ENCODE data around the gene TSFM.
A peak's percentile ranks its signal among the peaks of the same experiment; 100 is the strongest.

Gene TSFM

DNA sequence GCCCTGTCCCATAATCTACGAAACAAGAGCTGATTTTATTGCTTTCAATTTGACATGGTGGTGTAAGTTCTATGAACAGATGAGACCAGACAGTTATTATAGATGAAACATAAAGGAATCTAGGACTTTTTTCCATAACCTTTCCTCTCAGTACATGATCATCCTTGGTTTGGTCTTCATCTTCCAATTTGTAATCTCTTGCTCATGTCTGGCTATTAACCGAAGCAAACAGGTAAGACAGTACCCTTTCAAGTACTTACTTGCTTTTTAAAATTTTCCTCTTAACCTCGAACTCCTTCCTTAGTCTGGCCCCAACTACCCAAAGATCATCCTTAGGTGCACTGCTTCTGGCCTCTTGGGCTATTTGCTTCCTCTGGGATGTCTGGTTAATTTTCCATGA, 36.6 kb upstream of the TSFM start:
- DNase-seq (ENCODE audit: low spot score), result no peak

DNA sequence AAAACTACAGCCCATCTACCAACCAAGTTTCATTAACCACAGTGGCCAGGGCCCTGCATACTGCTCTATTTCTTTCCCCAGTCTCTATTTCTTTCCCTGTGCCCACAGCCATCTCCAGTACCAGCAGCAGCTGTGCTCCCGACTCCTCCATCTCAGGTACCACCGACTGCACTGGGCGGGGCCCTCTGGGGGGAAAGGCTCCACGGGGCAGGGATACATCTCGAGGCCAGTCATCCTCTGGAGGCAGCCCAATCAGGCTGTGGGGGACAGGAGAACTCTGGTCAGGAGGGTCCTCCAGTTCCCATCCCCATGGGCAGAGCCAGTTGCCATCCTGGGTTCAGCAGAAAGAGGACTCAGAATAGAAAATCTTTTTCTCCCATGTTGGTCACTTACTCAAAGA, 33.5 kb upstream of the TSFM start:
- no peak for DNase-seq (ENCODE audit: low spot score)

DNA sequence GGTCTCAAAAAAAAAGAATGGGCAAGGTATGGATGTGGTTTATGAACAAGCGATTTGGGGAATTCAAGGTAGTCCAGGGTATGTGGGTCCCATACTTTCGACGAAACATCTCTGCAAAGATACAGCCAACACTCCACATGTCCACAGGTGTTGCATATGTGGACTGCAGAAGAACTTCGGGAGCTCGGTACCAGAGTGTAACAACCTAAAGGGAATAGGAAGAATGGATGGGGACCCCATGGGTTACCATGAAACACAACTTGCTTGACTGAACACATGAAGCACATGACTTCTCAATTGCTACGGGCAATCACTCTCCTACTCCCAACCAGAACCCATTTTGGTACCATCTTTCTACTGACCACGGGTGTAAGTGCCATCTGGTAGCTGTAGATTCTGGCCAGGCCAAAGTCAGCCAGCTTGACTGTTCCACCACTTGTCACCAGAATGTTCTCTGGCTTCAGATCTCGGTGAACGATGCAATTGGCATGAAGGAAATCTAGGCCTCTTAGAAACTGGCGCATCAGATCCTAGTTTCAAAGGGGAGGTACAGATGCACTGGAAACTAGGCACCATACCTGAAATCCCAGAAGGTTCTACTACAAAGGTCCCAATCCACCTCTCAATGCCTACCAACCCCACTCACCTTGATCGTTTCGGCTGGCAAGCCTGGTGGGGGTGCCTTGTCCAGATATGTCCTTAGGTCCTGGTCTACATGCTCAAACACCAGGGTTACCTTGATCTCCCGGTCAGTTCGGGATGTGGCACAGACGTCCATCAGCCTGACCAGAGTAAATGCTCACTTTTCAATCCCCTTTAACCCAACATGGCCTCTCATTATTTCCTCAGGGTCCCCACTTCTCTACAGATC, 31.8 kb upstream of the TSFM start:
- DNase-seq (ENCODE audit: low spot score), result no peak

DNA sequence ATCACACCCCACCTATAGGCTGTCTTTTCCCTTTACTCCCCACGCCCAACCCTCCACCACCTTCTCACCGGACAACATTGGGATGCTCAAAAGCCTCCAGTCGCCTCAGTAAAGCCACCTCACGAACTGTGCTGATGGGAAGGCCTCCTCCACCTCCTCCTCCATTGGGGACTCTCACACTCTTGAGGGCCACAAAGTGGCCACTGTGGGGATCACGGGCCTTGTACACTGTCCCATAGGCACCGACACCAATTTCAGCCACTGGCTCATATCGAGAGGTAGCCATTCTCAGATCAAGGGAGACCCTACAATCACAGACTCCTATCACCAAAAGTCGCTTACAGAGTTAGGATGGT, 31.2 kb upstream of the TSFM start:
- DNase-seq (ENCODE audit: low spot score), result no peak

DNA sequence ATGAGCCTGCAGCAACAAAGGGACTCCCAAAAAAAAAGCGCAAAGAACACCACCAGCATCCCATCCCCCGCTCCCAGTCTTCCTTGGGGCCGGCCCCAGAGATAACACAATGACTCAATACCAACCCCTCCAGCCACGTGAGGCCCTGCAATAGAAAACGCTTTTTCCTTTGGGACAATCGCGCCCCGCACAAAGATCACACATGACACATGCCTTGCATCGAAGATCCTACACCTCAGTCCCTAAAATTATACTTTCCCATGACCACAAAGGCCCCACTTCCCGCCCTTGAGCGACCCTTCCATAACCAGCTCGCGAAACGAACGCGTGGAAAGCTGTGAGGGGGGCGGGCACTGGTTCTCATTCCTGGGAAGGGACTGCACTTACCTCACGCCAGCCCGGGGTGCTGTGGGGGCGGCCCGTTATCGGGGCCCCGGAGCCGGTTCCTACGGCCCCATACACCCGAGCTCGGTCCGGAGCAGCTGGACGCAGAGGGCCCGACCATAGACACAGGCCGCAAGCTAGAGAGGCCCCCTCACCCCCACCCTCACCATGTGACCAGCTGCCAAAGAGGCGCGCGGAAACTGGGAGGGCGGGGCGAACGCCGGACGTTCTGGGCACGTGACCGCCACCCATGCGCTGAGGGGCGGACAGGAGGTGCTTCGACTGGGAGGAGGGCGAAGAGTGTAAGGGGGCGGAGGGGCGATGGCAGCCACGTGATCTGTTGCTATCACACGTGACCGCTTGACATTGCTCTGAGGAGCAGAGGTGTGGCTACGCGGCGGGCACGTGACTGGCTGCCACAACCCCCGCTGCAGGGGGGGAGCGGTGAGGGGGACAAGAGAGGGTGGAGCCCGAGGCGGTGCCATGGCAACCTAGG, 30.6 kb upstream of the TSFM start, which contains the start of gene CDK4:
Gene CDK4, minus strand, starts transcription at position 523 of the 880 bp plus-strand sequence. CDS start 593 bp downstream, outside the sequence.
- peak; percentile 99 for DNase-seq (ENCODE audit: low spot score)

DNA sequence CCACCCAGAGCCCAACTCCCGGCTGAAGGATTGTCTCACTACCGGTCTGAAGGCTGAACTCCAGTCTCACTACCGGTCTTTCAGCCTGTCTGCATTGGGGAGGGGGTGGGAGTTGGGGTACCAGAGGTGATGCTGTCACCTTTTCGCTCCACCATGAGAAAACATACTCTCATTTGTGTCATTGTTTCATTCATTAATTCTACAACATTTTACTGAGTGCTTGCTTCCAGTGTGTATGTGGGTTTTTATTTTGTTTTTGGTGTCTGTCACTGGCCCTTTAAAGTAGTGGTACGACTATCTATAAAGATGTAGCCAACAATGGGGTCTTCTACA, 30.0 kb upstream of the TSFM start:
- DNase-seq (ENCODE audit: low spot score), result no peak

DNA sequence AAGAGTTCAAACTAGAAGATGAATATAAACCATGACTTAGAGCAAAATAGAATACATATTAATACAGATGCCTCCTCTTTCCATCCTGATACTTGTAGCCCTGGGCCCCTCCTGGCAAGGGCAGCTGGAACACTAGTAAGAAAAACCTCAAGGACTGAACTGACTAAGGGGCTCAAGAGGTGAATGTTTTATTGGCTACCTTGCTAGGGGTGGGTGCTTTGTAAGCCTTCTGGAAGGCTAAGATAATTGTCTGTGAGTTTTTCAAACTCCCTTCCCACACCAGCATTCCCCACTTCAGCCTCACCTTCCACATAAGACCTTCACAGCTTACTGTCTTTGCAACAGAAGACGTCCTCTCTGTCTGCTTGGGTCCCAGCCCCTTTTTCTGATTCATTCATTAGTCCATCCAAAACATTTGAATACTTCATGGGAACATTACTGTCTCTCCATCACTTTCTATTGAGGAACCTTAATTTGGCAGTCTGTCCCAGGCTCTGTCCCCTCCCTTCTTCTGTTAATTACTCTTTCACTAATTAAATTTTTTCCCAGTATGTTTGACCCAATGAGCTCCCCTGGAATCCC, 28.7 kb upstream of the TSFM start:
- DNase-seq (ENCODE audit: low spot score), result no peak

DNA sequence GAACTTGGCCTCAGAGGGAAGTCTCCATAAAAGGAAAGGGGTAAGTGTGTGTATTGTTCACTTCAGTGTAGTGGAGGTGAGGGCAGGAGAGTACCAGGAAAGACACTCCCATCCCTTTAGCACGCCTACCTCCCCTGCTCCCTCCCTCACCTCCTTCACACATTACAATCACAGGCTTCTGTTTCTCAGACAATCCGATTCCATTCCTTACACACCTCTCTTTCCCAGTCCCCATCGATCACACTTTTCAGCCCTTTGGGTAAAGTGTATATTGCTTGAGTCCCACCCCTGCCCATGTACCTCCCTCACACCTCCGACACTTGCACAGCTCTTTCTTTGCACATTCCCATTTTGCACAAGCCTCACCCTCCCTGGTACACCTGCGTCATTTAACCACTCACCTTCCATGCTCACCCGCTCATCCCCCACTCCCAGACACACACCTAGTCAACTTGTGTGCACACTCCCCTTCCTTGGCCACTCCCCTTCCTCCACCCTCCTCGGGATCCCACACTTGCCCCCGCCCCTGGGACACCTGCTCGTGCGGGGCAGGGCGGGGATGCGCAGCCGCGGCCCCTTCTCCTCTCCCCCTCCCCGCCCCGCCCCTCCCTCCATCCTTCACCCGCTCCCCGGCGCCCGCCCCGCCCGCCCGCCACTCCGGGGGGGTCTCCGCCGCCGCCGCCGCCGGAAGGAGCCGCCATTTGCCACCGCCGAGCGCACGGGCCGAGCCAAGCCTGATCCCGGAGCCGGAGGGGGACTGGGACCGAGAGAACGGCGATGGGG, 28.0 kb upstream of the TSFM start, which contains the start of gene MARCHF9:
Gene MARCHF9, plus strand, starts transcription at position 693 of the 783 bp plus-strand sequence. CDS start 426 bp downstream, outside the sequence.
- peak; percentile 89 for DNase-seq (ENCODE audit: low spot score)

DNA sequence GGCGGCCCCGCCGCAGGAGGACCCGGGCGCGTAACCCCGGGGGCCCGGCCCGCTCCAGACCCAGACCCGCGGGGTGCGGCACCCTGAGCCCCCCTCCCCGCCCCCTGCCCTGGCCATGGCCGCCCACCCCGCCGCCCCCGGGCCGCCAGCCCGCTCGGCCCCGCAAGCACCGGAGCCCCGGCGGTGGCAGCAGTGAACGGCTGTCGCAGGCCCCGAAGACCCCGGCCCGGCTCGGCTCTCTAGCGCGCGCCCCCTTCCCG, 27.5 kb upstream of the TSFM start:
- no peak for DNase-seq (ENCODE audit: low spot score)

DNA sequence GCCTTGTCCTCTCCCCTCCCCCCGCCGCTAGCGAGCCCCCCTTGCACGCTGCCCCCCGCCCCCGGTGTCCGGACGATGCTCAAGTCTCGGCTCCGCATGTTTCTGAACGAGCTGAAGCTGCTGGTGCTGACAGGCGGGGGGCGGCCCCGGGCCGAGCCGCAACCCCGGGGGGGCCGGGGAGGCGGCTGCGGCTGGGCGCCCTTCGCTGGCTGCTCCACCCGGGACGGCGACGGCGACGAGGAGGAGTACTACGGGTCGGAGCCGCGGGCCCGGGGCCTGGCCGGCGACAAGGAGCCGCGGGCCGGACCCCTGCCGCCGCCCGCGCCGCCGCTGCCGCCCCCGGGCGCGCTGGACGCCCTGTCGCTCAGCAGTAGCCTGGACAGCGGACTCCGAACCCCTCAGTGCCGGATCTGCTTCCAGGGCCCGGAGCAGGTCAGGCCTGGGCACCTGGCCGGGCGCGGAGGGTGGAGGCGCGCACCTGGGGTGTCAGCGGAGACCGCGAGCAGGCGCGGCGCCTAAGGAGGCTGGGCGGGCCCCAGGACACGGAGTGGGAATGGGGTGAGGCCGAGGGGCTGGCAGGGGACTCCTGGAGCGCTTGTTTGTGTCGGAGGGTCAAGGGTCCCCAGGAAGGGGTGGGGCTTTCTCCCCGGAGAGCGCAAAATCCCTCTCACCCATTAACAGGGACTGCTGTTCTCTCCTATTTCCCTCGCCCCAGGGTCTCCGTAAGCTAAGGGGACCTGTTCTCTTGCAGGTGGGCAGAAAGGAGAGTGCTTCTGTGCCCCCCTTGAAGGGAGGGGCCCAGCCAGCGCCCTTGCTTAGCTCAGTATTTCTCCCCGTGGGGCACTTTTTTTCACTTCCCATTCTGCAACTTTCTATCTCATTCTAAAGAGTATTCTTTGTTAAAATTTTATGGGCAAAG, 26.9 kb upstream of the TSFM start:
- DNase-seq (ENCODE audit: low spot score), result no peak

DNA sequence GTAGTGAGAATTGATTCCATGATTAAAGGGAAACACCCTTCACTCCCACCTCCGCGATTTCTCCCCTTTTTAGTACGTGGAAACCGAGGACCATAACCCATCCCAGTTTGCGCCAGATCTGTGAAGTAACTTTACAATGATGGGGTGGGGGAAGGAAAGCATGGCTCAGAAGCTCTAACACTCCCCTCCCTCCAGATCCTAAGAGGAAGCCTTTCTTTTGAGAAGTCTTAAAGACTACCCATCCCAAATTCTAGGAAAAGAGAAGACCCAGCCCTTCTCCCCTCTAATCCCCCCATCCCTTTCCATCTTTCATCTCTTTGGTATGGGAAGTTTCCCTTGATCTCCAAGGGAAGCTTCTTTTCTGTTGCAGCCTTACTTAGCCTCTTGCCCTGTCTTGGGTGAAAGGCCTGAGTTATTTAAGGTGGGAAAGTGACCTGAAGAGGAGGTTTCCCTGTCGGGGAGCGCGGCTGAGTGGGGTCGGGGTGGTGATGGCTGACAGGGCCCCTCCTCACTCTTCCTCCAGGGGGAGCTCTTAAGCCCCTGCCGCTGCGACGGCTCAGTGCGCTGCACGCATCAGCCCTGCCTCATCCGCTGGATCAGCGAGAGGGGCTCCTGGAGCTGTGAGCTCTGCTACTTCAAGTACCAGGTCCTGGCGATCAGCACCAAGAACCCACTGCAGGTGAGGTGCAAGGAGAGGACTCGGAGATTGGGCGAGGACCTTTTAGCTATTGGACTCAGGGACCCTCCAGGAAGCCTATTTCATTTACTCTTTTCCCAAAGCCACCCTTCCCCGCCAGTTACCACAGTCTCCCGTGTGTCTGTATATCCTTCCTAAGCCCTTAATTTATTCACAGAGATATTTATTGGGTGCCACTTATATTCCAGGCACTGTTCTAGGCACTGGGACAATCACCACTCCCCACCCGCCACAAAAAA, 25.9 kb upstream of the TSFM start:
- DNase-seq (ENCODE audit: low spot score), result peak; percentile 73

DNA sequence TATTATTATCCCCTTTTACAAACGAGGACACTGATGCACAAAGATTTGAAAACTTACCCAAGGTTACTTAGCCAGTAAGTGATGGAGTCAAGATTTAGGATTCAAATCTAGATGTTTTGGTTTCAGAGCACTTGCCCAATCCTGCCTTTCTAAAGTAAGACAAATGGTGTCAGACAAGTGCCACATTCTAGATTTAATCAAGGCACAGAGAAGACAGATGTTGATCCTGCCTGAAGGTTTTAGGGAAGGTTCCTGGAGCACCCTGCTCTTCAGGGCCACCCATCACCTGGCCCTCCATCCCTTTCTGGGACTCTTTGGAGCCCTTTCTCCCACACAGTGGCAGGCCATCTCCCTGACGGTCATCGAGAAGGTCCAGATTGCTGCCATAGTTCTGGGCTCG, 24.8 kb upstream of the TSFM start:
- DNase-seq (ENCODE audit: low spot score), result no peak

DNA sequence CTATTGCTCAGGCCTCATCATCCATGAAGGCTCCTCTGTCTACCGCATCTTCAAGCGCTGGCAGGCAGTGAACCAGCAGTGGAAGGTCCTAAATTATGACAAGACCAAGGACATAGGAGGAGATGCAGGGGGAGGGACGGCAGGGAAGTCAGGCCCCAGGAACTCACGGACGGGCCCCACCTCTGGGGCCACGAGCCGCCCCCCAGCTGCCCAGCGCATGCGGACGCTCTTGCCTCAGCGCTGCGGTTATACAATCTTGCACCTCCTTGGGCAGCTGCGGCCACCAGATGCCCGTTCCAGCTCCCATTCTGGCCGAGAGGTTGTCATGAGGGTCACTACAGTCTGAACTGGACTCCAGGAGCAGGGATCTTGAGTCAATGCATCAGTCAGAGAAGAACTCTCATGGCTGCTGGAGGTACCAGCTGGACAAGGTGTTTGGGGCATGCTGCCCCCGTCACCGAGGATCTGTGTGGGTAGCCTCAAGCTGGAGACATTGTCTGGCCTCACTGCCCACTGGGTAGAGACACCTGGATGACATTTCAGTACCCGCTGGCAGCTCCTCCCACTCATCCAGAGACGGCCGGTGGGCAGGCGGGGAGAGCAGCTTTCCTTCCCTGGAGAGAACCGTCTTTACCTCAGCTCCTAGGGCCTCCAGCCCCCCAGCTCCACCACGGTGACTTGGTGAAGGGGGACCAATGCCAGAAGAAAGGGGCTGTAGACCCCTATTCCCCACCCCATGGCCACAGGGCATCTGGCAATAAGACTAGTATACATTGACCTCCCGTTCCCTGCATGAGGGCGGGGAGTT, 23.8 kb upstream of the TSFM start:
- no peak for DNase-seq (ENCODE audit: low spot score)

DNA sequence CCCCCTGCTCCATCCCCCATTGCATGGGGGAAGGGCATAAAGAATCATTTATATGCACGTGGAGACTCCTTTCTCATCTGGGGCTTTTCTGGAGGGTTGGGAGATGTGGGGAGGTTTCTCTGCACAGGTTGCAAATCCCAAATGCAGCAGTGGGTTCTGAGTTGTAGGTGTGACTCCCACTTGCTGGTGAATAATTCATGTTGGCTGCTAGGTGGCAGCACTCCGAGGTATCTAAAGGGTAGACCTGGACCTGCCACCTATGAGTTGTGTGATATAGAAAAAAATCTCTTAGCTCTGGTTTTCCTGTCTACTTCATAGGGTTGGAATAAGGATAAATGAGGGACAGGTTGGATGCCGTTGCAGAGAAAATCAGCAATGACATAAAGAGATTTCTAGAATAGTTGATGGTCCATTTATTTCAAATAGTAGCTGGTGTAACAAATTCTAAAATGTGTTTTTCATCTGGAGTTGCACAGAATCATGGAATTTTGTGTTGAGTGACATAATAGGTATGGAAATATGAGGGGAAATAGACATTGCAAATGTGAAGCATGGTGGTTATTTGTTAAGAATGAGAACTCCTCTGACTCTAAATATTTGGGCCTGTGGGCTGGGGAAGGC, 23.1 kb upstream of the TSFM start:
- peak; percentile 57 for DNase-seq (ENCODE audit: low spot score)

DNA sequence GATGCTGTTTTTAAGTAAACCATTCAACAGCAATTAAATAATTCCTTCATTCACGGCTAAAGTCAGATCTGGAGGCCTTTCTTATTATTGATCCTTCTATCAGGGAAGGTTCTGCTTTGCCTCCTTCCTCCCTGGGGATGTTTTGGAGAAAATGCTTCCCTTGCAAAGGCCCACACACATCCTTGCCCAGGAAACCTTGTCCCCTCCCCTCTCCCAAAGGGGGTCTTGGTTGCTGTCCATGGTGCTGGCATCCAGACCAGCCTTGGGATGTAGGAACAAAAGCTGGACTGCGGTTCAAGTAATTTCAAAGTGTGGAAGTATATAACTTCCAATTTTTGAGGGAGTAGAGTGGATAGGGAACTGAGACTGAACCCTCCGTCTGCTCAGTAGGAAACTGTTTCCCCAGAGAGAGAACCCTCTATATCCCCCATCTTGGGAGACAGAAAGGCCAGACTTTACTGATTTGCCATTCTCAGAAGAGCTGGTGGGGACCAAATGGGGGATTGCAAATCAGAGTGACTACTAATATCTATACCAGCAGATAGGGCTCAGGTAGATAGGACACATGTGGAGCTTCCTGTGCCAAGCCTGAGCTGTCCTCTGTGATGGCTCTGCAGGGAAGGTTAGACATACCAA, 22.1 kb upstream of the TSFM start:
- no peak for DNase-seq (ENCODE audit: low spot score)

DNA sequence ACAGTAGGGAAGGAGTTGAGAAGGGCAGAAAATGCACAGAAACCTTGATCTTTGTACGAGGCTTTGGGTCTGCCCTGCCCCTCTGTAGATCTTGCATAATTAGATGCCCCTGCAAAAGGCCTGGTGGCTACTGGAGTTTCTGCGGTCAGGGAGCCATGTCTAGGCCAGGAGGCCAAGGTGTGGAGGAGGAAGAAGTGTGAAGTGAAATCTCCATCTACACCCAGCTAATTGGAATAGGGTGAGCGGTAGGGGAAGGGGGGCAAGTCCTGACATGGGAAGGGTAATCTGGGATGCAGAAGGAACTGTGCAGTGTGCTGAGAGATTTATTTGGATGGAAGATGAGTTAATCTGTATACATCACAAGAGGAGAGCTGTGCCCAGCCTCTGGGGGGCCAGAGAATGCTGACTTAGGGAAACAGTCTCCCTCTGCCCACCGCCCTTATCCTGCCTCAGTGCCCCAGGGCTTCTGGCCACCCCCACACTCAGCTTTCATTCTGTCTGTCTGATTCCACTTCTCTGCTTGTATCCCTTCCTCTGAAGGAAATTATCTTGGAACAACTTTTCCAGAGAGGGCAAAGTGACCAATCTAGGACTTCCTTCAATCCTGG, 21.1 kb upstream of the TSFM start:
- DNase-seq (ENCODE audit: low spot score), result no peak

DNA sequence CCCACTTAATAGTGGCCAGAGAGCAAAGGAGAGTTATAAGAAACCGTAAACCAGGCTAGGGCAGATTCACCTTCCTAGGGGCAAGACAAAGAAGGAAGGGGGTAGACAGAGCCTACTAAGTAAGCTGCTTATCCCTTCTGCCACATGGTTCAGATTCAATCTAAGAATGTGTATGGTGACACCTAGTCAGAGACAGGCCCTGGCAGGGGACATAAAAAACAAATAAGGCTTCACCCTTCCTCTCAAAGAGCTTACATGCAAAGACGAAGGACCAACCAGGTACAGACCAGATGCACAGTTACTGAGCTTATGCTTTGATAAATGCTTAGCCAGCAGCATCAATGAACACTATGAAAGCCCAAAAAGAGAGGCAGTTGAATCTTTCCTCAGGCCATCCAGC, 20.1 kb upstream of the TSFM start:
- no peak for DNase-seq (ENCODE audit: low spot score)
